ENCODE results near the gene LITAFD. TPM values are rescaled to one million over a fixed set of nuclear protein-coding genes. Genes with fewer than 3 reads are reported as not detected.

LITAFD gene
- total and polyA plus RNA-seq, 2 experiments from 2014 or later: not detected

GRCh38 chr16:8861563-8862308, 20.4 kb upstream of the LITAFD start:
- Histone ChIP-seq H3K4me2 (peak overlapping the region; percentile 38; the same call in 1 of the 2 replicates), H4K20me1 (replicated peaks; ENCODE audit: insufficient read depth) (peaks cover 78% of the 10 kb centered on the region), H3K27ac (ENCODE audit: low read depth) (no peak overlapping the region), H3K27me3 (ENCODE audit: insufficient read depth) (no peaks in the 10 kb centered on the region), H3K36me3 (ENCODE audit: insufficient read depth) (peaks cover 6% of the 10 kb centered on the region; the same call in 1 of the 2 replicates), H3K4me1 (ENCODE audit: insufficient read depth) (peaks cover 50% of the 10 kb centered on the region), H3K9me2 (ENCODE audit: insufficient read depth) (no peaks in the 10 kb centered on the region), H3K4me3 (no peak overlapping the region), H3K79me2 (replicated peaks; ENCODE audit: insufficient read depth) (peaks cover 87% of the 10 kb centered on the region), H2AFZ (no peak overlapping the region), H3F3A (replicated peaks; ENCODE audit: low read depth) (peaks cover 38% of the 10 kb centered on the region)
- ATAC-seq (no peak), DNase-seq (ENCODE audit: low spot score) (no peak)
- H3K4me1 Mint-ChIP-seq: peaks cover 61% of the 10 kb centered on the region
- H3K36me3 Mint-ChIP-seq (ENCODE audit: low read depth): peaks cover 68% of the 10 kb centered on the region
- TF ChIP-seq ZNF462 (CRISPR knock-in tag; IDR thresholded peaks at IDR 0.05) (no peak), JUNB (IDR thresholded peaks at IDR 0.05; ENCODE audit: unreplicated experiment) (no peak), ETS1 (IDR thresholded peaks at IDR 0.05) (no peak), ZNF331 (CRISPR knock-in tag; IDR thresholded peaks at IDR 0.05; ENCODE audit: low read depth) (no peak), NANOG (IDR thresholded peaks at IDR 0.05; ENCODE audit: borderline replicate concordance) (no peak), STAT1 (IDR thresholded peaks at IDR 0.05; ENCODE audit: unreplicated experiment) (no peak)
- H3K27me3 Mint-ChIP-seq (ENCODE audit: insufficient read depth, low read depth, poor library complexity): peaks cover 32% of the 10 kb centered on the region
- no peaks in the 10 kb centered on the region for H3K9me3 Mint-ChIP-seq
- peak overlapping the region; percentile 23; the same call in 1 of the 2 replicates for H3K27ac Mint-ChIP-seq
- no peak overlapping the region for H3K4me3 Mint-ChIP-seq

All from GM23338 (cell line).